GM18520 (cell line): ENCODE results near the gene FLT4.

ENCODE experiments used
- ATAC-seq: cut with Tn5 transposase; IDR thresholded peaks from one replicate; pipeline ENCODE4 v1.9.1; 2021; ENCODE audit not compliant: unreplicated experiment

The FLT4 gene

DNA sequence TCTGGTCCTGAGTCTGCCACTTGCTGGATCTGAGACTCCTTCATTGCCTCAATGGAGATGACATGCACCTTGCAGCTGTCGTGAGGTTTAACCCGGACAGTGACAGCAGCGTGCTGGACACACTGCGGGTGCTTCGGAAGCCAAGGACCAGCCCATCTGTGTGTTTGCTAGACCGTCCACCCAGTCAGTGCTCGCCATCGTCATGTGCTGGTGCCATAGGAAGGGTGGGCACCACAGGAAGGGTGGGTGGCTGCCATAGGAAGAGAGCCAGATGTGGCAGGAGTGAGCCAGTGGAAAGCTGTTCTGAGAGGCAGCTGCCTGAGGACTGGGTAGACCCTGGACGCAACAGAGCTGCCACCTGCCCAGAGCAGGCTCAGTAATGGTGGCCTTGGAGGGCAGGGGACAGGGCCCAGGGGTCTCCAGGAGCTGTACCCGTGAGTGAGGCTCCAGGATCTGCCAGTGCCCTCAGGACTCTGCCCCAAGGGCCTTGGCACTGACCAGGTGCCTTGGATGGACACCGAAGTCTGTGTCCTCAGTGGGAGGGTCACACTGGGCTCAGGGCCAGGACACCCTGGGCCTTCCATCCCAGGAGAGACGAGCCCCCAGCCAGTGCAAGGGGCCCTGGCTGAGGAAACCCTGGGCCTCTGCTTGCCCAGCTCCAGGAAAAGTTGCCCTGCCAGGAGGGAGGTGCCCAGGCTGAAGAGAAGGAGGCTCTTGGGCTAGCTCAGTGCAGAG, 21.8 kb downstream of the FLT4 start:
- no peak for ATAC-seq

DNA sequence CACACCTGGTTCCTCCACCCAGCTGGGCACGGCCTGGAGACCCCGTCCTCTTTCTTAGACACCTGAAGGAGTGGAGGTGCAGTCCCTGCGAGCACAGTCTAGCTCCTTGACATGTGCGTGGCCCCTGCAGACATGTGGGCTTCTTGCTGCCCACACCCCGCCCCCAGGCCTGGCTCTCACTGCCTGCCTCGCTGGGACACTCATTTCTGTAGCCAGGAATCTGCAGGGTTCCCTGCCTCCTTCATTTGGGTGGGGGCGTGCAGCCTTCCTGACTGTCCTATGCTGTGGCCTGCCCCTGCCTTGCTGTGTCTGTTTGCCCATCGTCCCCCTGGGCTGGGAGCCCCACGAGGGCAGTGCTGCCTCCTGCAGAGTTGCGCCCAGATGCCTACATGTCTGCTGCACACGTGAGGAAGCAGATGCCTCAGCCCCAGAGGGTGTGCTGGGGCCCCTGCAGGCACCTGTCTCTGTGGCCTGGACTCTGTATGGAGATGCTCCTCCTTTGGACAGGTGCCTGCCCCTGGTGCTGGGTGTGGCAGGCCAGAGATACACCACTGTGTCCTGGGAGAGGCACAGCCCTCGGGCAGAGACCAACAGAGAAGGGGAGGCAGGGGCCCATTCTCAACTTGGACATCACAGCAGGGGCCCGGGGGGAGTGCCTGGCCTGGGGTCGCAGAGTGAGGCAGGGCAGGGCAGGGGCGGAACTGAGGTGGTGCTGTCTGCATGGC, 22.6 kb downstream of the FLT4 start:
- ATAC-seq: no peak

DNA sequence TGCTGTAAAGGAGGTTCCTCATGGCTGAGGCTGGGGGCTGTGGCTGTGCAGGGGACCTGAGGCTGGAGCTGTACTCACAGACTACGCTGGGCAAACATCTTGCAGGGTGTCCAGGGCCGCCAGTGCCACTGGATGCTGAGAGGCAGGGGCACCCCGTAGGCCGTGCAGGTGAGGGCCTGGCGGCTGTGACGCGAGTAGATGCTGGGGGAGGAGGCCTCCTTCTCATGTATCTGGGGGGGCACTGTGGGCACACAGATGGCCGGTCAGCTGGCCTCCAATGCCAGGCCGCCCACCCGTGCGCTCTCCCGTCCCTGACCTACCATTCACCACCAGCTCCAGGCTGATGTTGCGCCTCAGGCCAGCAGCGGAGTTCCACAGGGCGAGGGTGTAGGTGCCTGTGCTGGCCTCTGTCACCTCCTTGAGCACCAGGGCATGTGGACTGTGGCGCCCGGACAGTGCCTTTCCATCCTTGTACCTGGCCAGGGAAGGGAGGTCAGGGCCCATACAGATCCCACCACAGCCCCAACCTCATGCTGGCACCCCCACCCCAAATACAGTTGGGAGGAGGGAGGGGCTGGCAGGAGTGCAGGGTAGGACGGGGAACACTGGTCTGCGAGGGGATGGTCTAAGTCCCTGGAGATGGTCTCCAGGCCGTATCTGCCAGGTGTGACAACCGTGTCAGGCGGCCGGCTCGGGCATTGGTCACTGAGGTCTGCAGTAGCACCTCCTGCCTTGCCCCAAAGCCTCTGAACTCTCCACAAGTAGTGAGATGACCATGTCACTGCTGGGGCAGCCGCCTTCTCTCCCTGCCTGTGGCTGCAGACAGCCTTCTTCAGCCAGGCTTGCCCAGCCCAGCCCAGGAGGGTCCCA, 23.4 kb downstream of the FLT4 start:
- no peak for ATAC-seq

- no peak for ATAC-seq
These were observed 24.1 kb downstream of the FLT4 start for GRCh38 chr5:180625125-180625790.

DNA sequence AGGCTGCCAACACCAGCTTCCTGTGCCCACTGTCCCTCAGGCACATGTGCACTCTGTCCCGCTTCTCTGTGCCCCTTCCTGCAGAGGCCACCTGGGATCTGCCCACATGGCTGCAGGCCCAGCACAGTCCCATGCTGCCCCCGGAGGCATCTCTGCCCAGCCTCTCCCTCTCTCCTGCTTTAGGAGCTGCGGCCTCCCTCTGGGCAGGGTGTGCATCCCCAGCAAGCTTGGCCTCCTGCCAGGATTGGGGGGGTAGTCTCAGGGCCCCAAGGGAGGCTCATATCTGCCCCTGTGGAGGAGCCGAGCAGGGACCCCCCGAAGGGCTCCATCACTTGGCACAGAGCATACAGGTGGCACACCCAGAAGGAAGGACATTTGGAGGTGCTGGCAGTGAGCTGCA, 24.8 kb downstream of the FLT4 start:
- no peak for ATAC-seq

DNA sequence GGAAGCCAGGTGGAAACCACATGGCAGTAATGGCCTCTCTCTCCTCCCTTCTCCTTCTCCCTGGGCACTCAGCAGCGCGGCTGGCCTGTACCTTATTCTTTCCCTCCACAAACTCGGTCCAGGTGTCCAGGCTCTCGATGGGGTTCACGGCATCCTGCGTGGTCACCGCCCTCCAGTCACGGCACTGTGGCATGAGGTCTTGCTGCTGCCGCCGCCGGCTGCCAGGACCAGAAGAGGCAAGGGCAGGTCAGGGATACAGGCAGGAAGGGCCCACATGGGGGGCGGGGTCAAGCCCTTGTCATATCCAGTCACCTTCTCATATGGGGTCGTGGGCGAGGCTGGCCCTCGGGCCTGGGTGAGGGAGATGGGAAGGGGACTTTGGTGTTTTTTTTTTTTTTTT, 25.6 kb downstream of the FLT4 start:
- ATAC-seq: no peak

- no peak for ATAC-seq
These were observed 26.0 kb downstream of the FLT4 start for GRCh38 chr5:180623411-180623834.

GRCh38 chr5:180622910-180623309, 26.5 kb downstream of the FLT4 start:
- ATAC-seq: no peak

DNA sequence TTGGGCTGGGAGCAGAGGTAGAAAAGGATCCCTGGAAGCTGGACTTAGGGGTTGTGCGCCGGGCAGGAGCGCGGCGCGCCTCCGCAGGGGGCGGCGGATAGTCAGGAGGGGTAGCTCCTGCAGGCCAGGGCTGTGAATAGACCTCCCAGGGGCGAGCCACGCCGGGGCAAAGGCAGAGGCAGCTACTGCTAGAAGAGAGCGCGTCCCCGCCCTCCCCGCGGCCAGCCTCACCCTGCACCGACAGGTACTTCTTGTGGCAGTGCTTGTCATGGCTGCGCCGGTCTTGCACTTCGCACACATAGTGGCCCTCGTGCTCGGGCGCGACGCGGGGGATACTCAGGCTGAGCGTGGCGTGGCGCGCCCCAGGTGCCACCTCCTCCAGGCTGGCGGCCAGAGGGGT, 28.1 kb downstream of the FLT4 start:
- no peak for ATAC-seq

DNA sequence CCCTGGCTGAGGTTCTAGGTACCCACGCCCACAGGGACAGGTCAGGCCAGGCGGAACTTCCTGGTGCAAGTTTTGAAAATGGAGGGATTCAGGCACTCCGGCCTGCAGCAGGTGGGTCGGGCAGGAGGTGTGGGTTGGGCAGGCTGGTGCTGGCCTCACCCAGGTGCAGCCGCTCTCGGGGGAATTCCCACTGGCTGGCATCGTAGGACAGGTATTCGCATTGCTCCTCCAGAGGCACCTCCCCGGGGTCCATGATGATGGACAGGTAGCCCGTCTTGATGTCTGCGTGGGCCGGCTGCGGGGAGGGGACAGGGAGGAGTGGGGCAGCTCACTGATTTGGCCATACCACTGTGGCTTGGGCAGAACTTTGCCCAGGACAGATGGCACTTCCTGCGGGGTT, 29.4 kb downstream of the FLT4 start:
- ATAC-seq: no peak

DNA sequence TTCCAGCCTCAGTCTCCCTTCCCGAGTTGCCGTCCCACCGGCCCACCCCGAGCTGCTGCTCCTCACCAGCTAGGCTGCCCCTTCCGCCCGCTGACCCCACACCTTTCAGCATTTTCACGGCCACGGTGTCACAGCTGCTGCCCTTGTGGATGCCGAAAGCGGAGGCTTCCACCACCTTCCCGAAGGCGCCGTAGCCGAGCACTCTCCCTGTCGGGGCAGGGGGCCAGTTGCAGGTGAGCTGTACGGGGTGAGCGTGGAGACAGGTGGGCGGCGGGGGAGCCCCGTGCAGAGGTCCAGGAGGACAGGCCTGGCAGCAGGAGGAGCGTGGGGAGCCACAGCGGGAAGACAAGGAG, 29.9 kb downstream of the FLT4 start:
- no peak for ATAC-seq

- no peak for ATAC-seq
These were observed 30.4 kb downstream of the FLT4 start for GRCh38 chr5:180618829-180619562.

DNA sequence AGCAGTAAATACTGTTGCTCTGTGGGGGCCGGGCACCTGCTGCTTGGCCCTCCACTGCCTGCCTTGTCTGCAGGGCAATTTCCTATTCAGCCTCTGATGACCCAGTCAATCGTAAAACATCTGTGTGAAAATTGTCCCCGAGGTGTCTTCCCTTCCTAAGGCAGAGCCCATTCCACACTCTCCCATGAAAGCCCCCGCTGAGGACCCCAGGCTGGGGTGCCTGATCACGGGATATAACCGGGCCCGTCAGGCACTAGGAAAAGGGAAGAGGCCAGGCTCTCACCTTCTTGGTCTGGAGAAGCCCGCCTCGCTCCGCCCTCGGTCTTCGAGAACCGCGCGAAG, 30.9 kb downstream of the FLT4 start:
- ATAC-seq: no peak

DNA sequence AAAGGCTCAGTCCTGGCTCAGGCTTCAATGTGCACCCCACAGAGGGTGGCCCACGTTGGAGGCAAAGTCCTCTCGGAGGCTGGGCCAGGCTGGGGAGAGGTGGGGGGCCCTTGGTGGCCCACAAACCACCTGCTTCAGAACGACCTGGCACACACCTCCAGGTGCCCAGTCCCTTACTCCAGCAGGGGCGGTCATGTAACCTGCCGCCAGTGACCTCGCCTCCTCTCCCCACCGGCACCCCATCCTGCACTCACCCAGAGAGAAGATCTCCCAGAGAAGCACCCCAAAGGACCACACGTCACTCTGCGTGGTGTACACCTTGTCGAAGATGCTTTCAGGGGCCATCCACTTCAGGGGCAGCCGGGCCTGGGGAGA, 35.6 kb downstream of the FLT4 start:
- no peak for ATAC-seq

GRCh38 chr5:180613188-180613813, 36.1 kb downstream of the FLT4 start:
- no peak for ATAC-seq

DNA sequence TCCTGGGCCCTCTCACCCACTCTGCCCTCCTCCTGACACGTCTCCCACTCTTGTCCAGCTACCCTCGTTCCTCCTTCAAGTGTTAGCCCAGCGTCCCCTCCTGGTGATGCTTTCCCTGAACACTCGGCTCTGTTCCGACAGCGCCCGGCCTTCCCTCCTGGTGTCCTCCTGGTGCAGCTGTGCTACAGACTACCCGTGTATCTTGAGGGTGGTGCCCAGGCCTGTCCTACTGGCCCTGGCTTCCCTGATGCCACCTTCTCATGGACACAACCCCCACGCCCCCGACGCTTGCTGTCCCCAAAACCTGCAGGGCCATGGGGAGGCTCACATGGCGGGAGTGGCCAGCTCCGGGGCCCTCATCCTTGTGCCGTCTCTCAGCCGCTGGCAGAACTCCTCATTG, 36.7 kb downstream of the FLT4 start:
- no peak for ATAC-seq

DNA sequence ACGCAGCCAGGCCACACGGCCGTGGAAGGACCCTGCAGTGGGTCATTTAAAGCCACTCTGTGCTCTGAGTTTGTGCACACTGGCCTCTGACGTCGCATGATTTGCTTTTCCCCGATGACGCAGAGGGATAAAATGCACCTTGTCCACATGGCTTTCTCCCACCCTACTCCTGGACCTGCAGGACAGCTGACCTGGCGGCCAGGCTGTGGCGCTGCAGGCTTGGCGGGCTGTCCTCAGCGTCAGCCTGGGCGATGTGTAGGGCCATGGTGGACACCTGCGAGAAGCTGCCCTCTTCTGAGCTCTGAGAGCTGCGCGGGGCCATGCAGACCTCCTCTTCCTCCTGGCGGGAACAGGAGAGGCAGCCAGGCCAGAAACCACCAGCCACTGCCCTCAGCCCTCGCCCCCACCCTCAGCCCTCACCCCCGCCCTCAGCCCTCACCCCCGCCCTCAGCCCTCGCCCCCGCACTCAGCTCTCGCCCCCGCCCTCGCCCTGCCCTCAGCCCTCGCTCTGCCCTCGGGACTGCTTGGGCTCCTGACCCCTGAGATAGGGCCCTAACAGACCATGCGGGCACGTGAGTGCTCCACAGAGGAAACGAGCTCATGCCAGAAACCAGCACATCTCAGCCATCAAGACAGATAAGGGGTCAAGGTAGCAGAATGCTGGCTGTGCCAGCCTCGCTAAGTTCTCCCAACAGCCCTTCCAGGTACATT, 38.1 kb downstream of the FLT4 start:
- ATAC-seq: no peak

- no peak for ATAC-seq
These were observed 39.4 kb downstream of the FLT4 start for GRCh38 chr5:180609817-180610550.

- no peak for ATAC-seq
These were observed 40.0 kb downstream of the FLT4 start for GRCh38 chr5:180609386-180609785.
